K562 (cell line): ENCODE data around the gene DLK2. TPM values are rescaled to one million over a fixed set of nuclear protein-coding genes. Genes with fewer than 3 reads are reported as not detected.

Experiments
- BRCA1 ChIP-seq, 2 experiments: fragments of 450-650 bp in 1 of 2; sonication (generic) in 1 of 2; formaldehyde crosslinking in 1 of 2; IDR thresholded peaks; 2 replicates each; pipeline versions ENCODE4 v1.5.0 to v1.6.1; 2017 to 2020; ENCODE audit warnings: mild to moderate bottlenecking in 1 of 2, missing genetic modification reagents in 1 of 2
- BRD4 ChIP-seq: fragments of 200-600 bp; sonication (generic); IDR thresholded peaks from 2 replicates; pipeline ENCODE4 v1.6.1; 2017; ENCODE audit warnings: inconsistent platforms
- CTBP1 ChIP-seq: fragments of 450-650 bp; IDR thresholded peaks from 2 replicates; pipeline ENCODE4 v1.6.1; 2016; ENCODE audit warnings: borderline replicate concordance
- HDAC1 ChIP-seq, 2 experiments: fragments of 450-650 bp; IDR thresholded peaks; 2 replicates each; pipeline ENCODE4 v1.6.1; 2016 to 2017; ENCODE audit warnings: inconsistent platforms in 1 of 2, mild to moderate bottlenecking in 1 of 2, moderate library complexity in 1 of 2
- HEY1 ChIP-seq: fragments of 250-450 bp; sonication (Bioruptor Pico); IDR thresholded peaks from 2 replicates; pipeline ENCODE4 v1.5.0; 2020; ENCODE audit warnings: mild to moderate bottlenecking, moderate library complexity, borderline replicate concordance
- MYNN ChIP-seq, 2 experiments: sonication (generic); formaldehyde crosslinking in 1 of 2; IDR thresholded peaks; 2 replicates each; pipeline versions ENCODE4 v1.5.0 to v1.6.1; 2016 to 2020; ENCODE audit warnings: antibody characterized with exemption in 1 of 2, missing genetic modification reagents in 1 of 2
- PCBP1 ChIP-seq: fragments of 200-400 bp; formaldehyde crosslinking; IDR thresholded peaks from 2 replicates; pipeline ENCODE4 v1.6.1; 2018; ENCODE audit warnings: mild to moderate bottlenecking, low read depth, low read length; ENCODE audit not compliant: poor library complexity, severe bottlenecking
- PHTF2 ChIP-seq: fragments of 250-450 bp; sonication (Bioruptor Pico); IDR thresholded peaks from 2 replicates; pipeline ENCODE4 v1.5.0; 2021; ENCODE audit warnings: mild to moderate bottlenecking
- RNF219 ChIP-seq: fragments of 250-450 bp; sonication (Bioruptor Pico); IDR thresholded peaks from 2 replicates; pipeline ENCODE4 v1.5.0; 2022; ENCODE audit warnings: mild to moderate bottlenecking
- SAFB2 ChIP-seq: fragments of 200-400 bp; formaldehyde crosslinking; IDR thresholded peaks from 2 replicates; pipeline ENCODE4 v1.6.1; 2018; ENCODE audit warnings: borderline replicate concordance, low read length, low read depth, moderate library complexity; ENCODE audit not compliant: severe bottlenecking
- SIN3A ChIP-seq, 2 experiments: fragments of 150-350 bp in 1 of 2; IDR thresholded peaks; 2 replicates each; pipeline ENCODE4 v1.6.1; 2011 to 2016; ENCODE audit warnings: borderline replicate concordance in 2 of 2, low read depth in 2 of 2, low read length in 2 of 2, mild to moderate bottlenecking in 2 of 2, moderate library complexity in 2 of 2; ENCODE audit not compliant: control insufficient read depth in 1 of 2
- SREBF2 ChIP-seq: sonication (generic); formaldehyde crosslinking; IDR thresholded peaks from 2 replicates; pipeline ENCODE4 v1.4.0; 2020; ENCODE audit warnings: mild to moderate bottlenecking, missing genetic modification reagents
- U2AF2 ChIP-seq: fragments of 200-400 bp; formaldehyde crosslinking; optimal IDR thresholded peaks from 2 replicates; pipeline ENCODE3; 2017; ENCODE audit warnings: low read depth, mild to moderate bottlenecking, low read length
- ZBTB7A ChIP-seq: IDR thresholded peaks from 2 replicates; pipeline ENCODE4 v1.6.1; 2011; ENCODE audit warnings: low read depth, mild to moderate bottlenecking, low read length, moderate library complexity, borderline replicate concordance; ENCODE audit not compliant: control insufficient read depth
- ZNF140 ChIP-seq: fragments of 250-450 bp; sonication (Bioruptor Pico); IDR thresholded peaks from 2 replicates; pipeline ENCODE4 v1.8.0; 2021; ENCODE audit warnings: moderate library complexity, mild to moderate bottlenecking, inconsistent platforms
- ZNF644 ChIP-seq: fragments of 200-800 bp; sonication (Bioruptor generic); IDR thresholded peaks from 2 replicates; pipeline ENCODE4 v1.6.1; 2016; ENCODE audit warnings: low read depth, missing genetic modification characterization, missing compliant biosample characterization
- ZNF740 ChIP-seq, 3 experiments: fragments of 200-800 bp in 1 of 3; sonication (Bioruptor generic) in 1 of 3; sonication (generic) in 1 of 3; formaldehyde crosslinking in 1 of 3; IDR thresholded peaks; 2 replicates each; pipeline versions ENCODE4 v1.6.1 to v1.8.0; 2016 to 2022; ENCODE audit warnings: mild to moderate bottlenecking in 2 of 3, missing compliant biosample characterization in 2 of 3, missing genetic modification characterization in 2 of 3, missing genetic modification reagents in 1 of 3
- ZNF764 ChIP-seq: fragments of 250-450 bp; sonication (Bioruptor Pico); IDR thresholded peaks from 2 replicates; pipeline ENCODE4 v1.4.0; 2020; ENCODE audit warnings: low read depth, mild to moderate bottlenecking, moderate library complexity
- ZNF766 ChIP-seq: fragments of 200-800 bp; sonication (Bioruptor generic); conservative IDR thresholded peaks from 2 replicates; pipeline ENCODE4 v1.6.1; 2016; ENCODE audit warnings: missing genetic modification characterization, missing compliant biosample characterization
- polyA plus RNA-seq, 8 experiments: library from polyadenylated mRNA; depleted of rRNA in 4 of 8; stranded (reverse) in 5 of 8; unstranded in 3 of 8; fragments of >200 nt; fragmentation: Nextera tagmentation in 2 of 8; fragmentation: Illumina TruSeq in 1 of 8; extraction: Ambion mirVana in 2 of 8; extraction: Trizol in 1 of 8; gene quantifications; 2 replicates each; pipeline versions ENCODE4 v1.2.1 to v1.2.3, GENCODE V29; 2011 to 2014; ENCODE audit warnings: inconsistent platforms in 1 of 8, missing spikeins in 1 of 8
- total RNA-seq, 7 experiments: library from RNA; depleted of rRNA in 6 of 7; stranded (reverse); fragments of >200 nt in 6 of 7; fragmentation: Illumina TruSeq in 2 of 7; extraction: Trizol in 2 of 7; gene quantifications; 2 replicates each; pipeline versions ENCODE4 v1.2.1 to v1.2.3, GENCODE V29; 2011 to 2021; ENCODE audit warnings: low replicate concordance in 1 of 7
- TF ChIP-seq, protein P1 (sequence below), 2 experiments: fragments of 450-650 bp; conservative IDR thresholded peaks; 2 replicates each; pipeline ENCODE4 v1.6.1; 2017; ENCODE audit warnings: mild to moderate bottlenecking in 2 of 2, moderate library complexity in 2 of 2

DLK2 gene
- total and polyA plus RNA-seq, 9 of the 15 experiments (the other 6 are each of a cell fraction or from before 2014, with no cell fraction given): 0.11 to 0.53 (median 0.29) TPM; not detected in 3

DNA sequence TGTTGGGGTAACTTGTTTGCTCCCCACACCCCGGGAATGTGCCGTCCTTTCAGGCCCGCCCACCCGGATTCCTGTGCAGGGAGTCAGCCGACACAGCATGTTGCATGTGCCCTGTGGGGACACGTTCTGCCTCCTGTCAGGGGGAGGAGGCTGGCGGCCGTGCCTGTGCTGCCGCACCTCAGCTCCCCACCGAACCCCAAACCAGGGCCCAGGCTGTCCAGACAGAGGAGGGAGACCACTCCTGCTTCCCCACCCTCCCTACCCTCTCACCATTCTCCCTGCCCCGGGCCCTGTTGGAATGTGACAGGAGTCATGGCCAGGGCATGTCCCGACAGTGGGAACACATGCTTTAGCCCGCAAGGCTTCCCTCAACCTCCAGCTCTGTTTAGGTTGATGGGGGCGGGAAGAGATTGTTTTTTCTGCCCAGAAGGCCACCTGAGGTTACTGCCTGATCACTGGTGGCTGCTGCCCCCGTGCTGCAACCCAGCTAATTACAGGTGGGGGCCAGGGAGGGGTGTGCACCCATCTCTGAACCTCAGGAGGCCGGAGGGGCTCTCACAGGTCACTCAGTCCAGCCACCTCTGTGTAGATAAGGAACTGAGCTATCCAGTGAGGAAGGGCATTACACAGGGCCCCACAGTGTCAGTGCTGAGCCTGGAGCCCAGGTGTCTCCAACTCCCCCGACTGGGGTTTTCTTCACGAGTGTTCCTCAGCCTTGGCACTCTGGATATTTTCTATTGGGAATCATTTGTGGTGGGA, 41.2 kb upstream of the DLK2 start (continued):
- TF ChIP-seq U2AF2: no peak
- peak; percentile 36; the same call in 1 of the 2 replicates for TF ChIP-seq MYNN (IDR thresholded peaks at IDR 0.05)
- no peak for TF ChIP-seq MYNN (CRISPR knock-in tag; IDR thresholded peaks at IDR 0.05)
- TF ChIP-seq BRD4: no peak
- TF ChIP-seq BRCA1 (IDR thresholded peaks at IDR 0.05): no peak
- no peak for TF ChIP-seq BRCA1 (CRISPR knock-in tag; IDR thresholded peaks at IDR 0.05)
- no peak for TF ChIP-seq RNF219 (CRISPR knock-in tag)
- TF ChIP-seq SAFB2: no peak
- TF ChIP-seq ZNF644 (tag): no peak
- no peak for TF ChIP-seq ZNF140 (CRISPR knock-in tag)
- TF ChIP-seq PHTF2 (CRISPR knock-in tag): no peak
- TF ChIP-seq ZNF764 (CRISPR knock-in tag): no peak
- no peak for TF ChIP-seq SREBF2 (CRISPR knock-in tag)
- no peak for TF ChIP-seq ZNF740 (CRISPR knock-in tag; IDR thresholded peaks at IDR 0.05)
- no peak for TF ChIP-seq ZNF740 (tag; IDR thresholded peaks at IDR 0.05)
- no peak for TF ChIP-seq HEY1 (CRISPR knock-in tag)
- TF ChIP-seq, protein P1, sequence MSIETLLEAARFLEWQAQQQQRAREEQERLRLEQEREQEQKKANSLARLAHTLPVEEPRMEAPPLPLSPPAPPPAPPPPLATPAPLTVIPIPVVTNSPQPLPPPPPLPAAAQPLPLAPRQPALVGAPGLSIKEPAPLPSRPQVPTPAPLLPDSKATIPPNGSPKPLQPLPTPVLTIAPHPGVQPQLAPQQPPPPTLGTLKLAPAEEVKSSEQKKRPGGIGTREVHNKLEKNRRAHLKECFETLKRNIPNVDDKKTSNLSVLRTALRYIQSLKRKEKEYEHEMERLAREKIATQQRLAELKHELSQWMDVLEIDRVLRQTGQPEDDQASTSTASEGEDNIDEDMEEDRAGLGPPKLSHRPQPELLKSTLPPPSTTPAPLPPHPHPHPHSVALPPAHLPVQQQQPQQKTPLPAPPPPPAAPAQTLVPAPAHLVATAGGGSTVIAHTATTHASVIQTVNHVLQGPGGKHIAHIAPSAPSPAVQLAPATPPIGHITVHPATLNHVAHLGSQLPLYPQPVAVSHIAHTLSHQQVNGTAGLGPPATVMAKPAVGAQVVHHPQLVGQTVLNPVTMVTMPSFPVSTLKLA (conservative IDR thresholded peaks at IDR 0.05): no peak; a peak in 1 of 4 replicates
- TF ChIP-seq ZBTB7A: peak; percentile 65
- TF ChIP-seq PCBP1: peak; percentile 50
- TF ChIP-seq ZNF766 (CRISPR knock-in tag): no peak
- TF ChIP-seq HDAC1 (IDR thresholded peaks at IDR 0.05): no peak
- no peak for TF ChIP-seq SIN3A (IDR thresholded peaks at IDR 0.05; ENCODE audit: borderline replicate concordance in 2 of 2, control insufficient read depth in 1 of 2, low read depth in 2 of 2, low read length in 2 of 2)
- TF ChIP-seq CTBP1: peak; percentile 49; the same call in 1 of the 2 replicates
